HCT116 (cell line): ENCODE results near the gene CRYGA. TPM values are rescaled to one million over a fixed set of nuclear protein-coding genes. Genes with fewer than 3 reads are reported as not detected.

Source experiments
- ATAC-seq: fragments of 200-7000 bp; cut with Tn5 transposase; 2 replicates; pipeline ENCODE4 v1.9.1; 2020; ENCODE audit warnings: mild to moderate bottlenecking, moderate library complexity
- BruUV-seq: library from RNA; stranded (reverse); fragments of 400-500 nt; replicated peaks from 2 replicates; lab custom pipeline; 2021; lab: Mats Ljungman, UMichigan
- CTCF ChIA-PET: fragments of 300-600 bp; sonication (Branson Sonifier 250); formaldehyde crosslinking; loops from one replicate; lab custom pipeline; 2021; ENCODE audit warnings: antibody characterized with exemption; lab: Charles Lee
- POLR2A ChIA-PET: fragments of 300-600, 350-600 bp; sonication (Branson Sonifier 250); formaldehyde crosslinking; loops from one replicate; lab custom pipeline; 2021; ENCODE audit warnings: antibody characterized with exemption; lab: Charles Lee
- RAD21 ChIA-PET, 2 experiments: fragments of 300-600 bp; sonication (Branson Sonifier 250); formaldehyde crosslinking; loops; one replicate each; lab custom pipeline; 2023; ENCODE audit warnings: low total read pairs in 2 of 2; ENCODE audit not compliant: uncharacterized antibody in 2 of 2, unreplicated experiment in 2 of 2, low non-redundant PET in 1 of 2; lab: Charles Lee
- DNase-seq: peaks from one replicate; pipeline ENCODE4 v3.0.0-alpha.2; 2010; ENCODE audit warnings: low read depth, low spot score
- H2AFZ ChIP-seq: fragments of 200-600 bp; shearing (Covaris generic), sonication (generic); 2 replicates; pipeline ENCODE4 v1.6.1; 2017; ENCODE audit warnings: low read depth, mixed run types, mixed read lengths, antibody characterized with exemption, low read length; ENCODE audit not compliant: poor library complexity, severe bottlenecking
- H3K27ac ChIP-seq: 2 replicates; pipeline ENCODE4 v1.5.1; 2012; ENCODE audit warnings: low read depth, low read length
- H3K27me3 ChIP-seq: fragments of 200-600 bp; sonication (generic); 2 replicates; pipeline ENCODE4 v1.6.1; 2016; ENCODE audit warnings: mixed run types, low read length, mixed read lengths; ENCODE audit not compliant: insufficient read depth
- H3K36me3 ChIP-seq, 2 experiments: fragments of 200-500 bp in 1 of 2; fragments of 200-600 bp in 1 of 2; sonication (Bioruptor generic) in 1 of 2; sonication (generic) in 1 of 2; 2 replicates each; pipeline versions ENCODE4 v1.5.1 to v1.6.1; 2014 to 2016; ENCODE audit warnings: low read length in 2 of 2, inconsistent platforms in 1 of 2, mixed read lengths in 1 of 2, mixed run types in 1 of 2; ENCODE audit not compliant: insufficient read depth in 2 of 2, control insufficient read depth in 1 of 2
- H3K4me1 ChIP-seq, 2 experiments: fragments of 200-600 bp in 1 of 2; sonication (generic) in 1 of 2; 2 replicates each; pipeline versions ENCODE4 v1.5.1 to v1.6.1; 2012 to 2017; ENCODE audit warnings: low read length in 2 of 2, inconsistent platforms in 1 of 2, mild to moderate bottlenecking in 1 of 2, mixed read lengths in 1 of 2, mixed run types in 1 of 2, moderate library complexity in 1 of 2; ENCODE audit not compliant: insufficient read depth in 2 of 2, control insufficient read depth in 1 of 2
- H3K4me2 ChIP-seq: fragments of 200-600 bp; sonication (generic); 2 replicates; pipeline ENCODE4 v1.6.1; 2017; ENCODE audit warnings: mixed run types, low read length, mixed read lengths
- H3K4me3 ChIP-seq, 2 experiments: fragments of 200-600 bp in 1 of 2; sonication (generic) in 1 of 2; replicated peaks in 1 of 2; 2 replicates each; pipeline ENCODE4 v1.5.1; 2011 to 2016; ENCODE audit warnings: low read length in 2 of 2, control low read depth in 1 of 2, low read depth in 1 of 2, mild to moderate bottlenecking in 1 of 2, mixed read lengths in 1 of 2, mixed run types in 1 of 2
- H3K79me2 ChIP-seq: fragments of 200-600 bp; sonication (generic); 2 replicates; pipeline ENCODE4 v1.6.1; 2017; ENCODE audit warnings: mild to moderate bottlenecking, mixed run types, low read length, moderate library complexity, mixed read lengths; ENCODE audit not compliant: insufficient read depth
- H3K9ac ChIP-seq: fragments of 200-600 bp; sonication (generic); 2 replicates; pipeline ENCODE4 v1.6.1; 2016; ENCODE audit warnings: low read length, mixed read lengths
- H3K9me2 ChIP-seq: fragments of 200-600 bp; sonication (generic), shearing (Covaris generic); 2 replicates; pipeline ENCODE4 v1.6.1; 2017; ENCODE audit warnings: mixed run types, mild to moderate bottlenecking, moderate library complexity; ENCODE audit not compliant: insufficient read depth
- H3K9me3 ChIP-seq, 2 experiments: fragments of 200-500 bp in 1 of 2; fragments of 200-600 bp in 1 of 2; sonication (Bioruptor generic) in 1 of 2; sonication (generic) in 1 of 2; 2 replicates each; pipeline ENCODE4 v1.6.1; 2014 to 2017; ENCODE audit warnings: low read length in 2 of 2, mixed read lengths in 2 of 2, inconsistent platforms in 1 of 2, low read depth in 1 of 2, mild to moderate bottlenecking in 1 of 2, mixed run types in 1 of 2, moderate library complexity in 1 of 2; ENCODE audit not compliant: control insufficient read depth in 1 of 2, insufficient read depth in 1 of 2
- H4K20me1 ChIP-seq: fragments of 200-600 bp; sonication (generic), shearing (Covaris generic); 2 replicates; pipeline ENCODE4 v1.6.1; 2017; ENCODE audit warnings: mixed run types, mild to moderate bottlenecking, moderate library complexity; ENCODE audit not compliant: insufficient read depth
- CEBPB ChIP-seq: IDR thresholded peaks from 2 replicates; pipeline ENCODE4 v1.6.1; 2012; ENCODE audit warnings: low read depth
- EGR1 ChIP-seq: IDR thresholded peaks from 2 replicates; pipeline ENCODE4 v1.6.1; 2012; ENCODE audit warnings: low read depth
- ELF1 ChIP-seq: IDR thresholded peaks from 2 replicates; pipeline ENCODE4 v1.6.1; 2012; ENCODE audit warnings: low read depth, borderline replicate concordance
- EZH2phosphoT487 ChIP-seq: fragments of 200-600 bp; IDR thresholded peaks from 2 replicates; pipeline ENCODE4 v1.6.1; 2018; ENCODE audit warnings: antibody characterized with exemption, borderline replicate concordance
- FOSL1 ChIP-seq: IDR thresholded peaks from 2 replicates; pipeline ENCODE4 v1.6.1; 2012; ENCODE audit warnings: low read depth
- JUND ChIP-seq: IDR thresholded peaks from 2 replicates; pipeline ENCODE4 v1.6.1; 2012
- POLR2A ChIP-seq: IDR thresholded peaks from 2 replicates; pipeline ENCODE4 v1.7.0; 2011; ENCODE audit warnings: borderline replicate concordance; ENCODE audit not compliant: insufficient read depth, insufficient read length; ENCODE audit errors: extremely low read depth
- POLR2AphosphoS5 ChIP-seq: IDR thresholded peaks from 2 replicates; pipeline ENCODE4 v1.6.1; 2011; ENCODE audit warnings: mild to moderate bottlenecking, low read depth, low read length, moderate library complexity
- SIN3A ChIP-seq: IDR thresholded peaks from 2 replicates; pipeline ENCODE4 v1.6.1; 2012; ENCODE audit warnings: low read depth
- SRF ChIP-seq: IDR thresholded peaks from 2 replicates; pipeline ENCODE4 v1.6.1; 2012; ENCODE audit warnings: low read depth
- ZBTB33 ChIP-seq: IDR thresholded peaks from 2 replicates; pipeline ENCODE4 v1.6.1; 2011; ENCODE audit warnings: mild to moderate bottlenecking, low read length, moderate library complexity; ENCODE audit not compliant: insufficient replicate concordance; ENCODE audit errors: extremely low read depth
- ZFX ChIP-seq: fragments of 450-650 bp; IDR thresholded peaks from 2 replicates; pipeline ENCODE4 v1.6.1; 2017
- ZNF274 ChIP-seq: fragments of 200-500 bp; sonication (Bioruptor generic); IDR thresholded peaks from 2 replicates; pipeline ENCODE4 v1.6.1; 2014; ENCODE audit warnings: mild to moderate bottlenecking, low read depth, low read length, inconsistent platforms
- intact Hi-C: fragments of 100-400 bp; cut with micrococcal nuclease; formaldehyde crosslinking; loops from 2 replicates; pipeline ENCODE4 v1.10.0; 2022
- total RNA-seq: library from RNA; stranded (reverse); gene quantifications from one replicate; pipeline ENCODE4 v1.2.1, GENCODE V29; 2021; ENCODE audit not compliant: unreplicated experiment
- TF ChIP-seq, protein P1 (sequence below): IDR thresholded peaks from 2 replicates; pipeline ENCODE4 v1.6.1; 2012; ENCODE audit warnings: low read depth
- TF ChIP-seq, protein P2 (sequence below): IDR thresholded peaks from 2 replicates; pipeline ENCODE4 v1.6.1; 2012
- TF ChIP-seq, protein P3 (sequence below), 3 experiments: fragments of 200-600 bp in 1 of 3; sonication (generic) in 1 of 3; IDR thresholded peaks in 2 of 3; conservative IDR thresholded peaks in 1 of 3; 2 replicates each; pipeline ENCODE4 v1.5.1; 2012 to 2017; ENCODE audit warnings: low read depth in 2 of 3, low read length in 2 of 3, antibody characterized with exemption in 1 of 3, borderline replicate concordance in 1 of 3, control low read depth in 1 of 3, mild to moderate bottlenecking in 1 of 3, mixed read lengths in 1 of 3, mixed run types in 1 of 3, moderate library complexity in 1 of 3; ENCODE audit not compliant: insufficient read depth in 1 of 3

Gene CRYGA
- total RNA-seq, 1 experiment from 2014 or later = not detected

- ChIA-PET RAD21 (no interaction called here), POLR2A (no interaction called here), CTCF (no interaction called here)
- Histone ChIP-seq H3K4me3 (no peak overlapping the region), H3K79me2 (no peaks in the 10 kb centered on the region), H2AFZ (no peak overlapping the region), H3K36me3 (no peaks in the 10 kb centered on the region), H3K27me3 (no peaks in the 10 kb centered on the region), H4K20me1 (no peaks in the 10 kb centered on the region), H3K4me1 (no peaks in the 10 kb centered on the region), H3K27ac (no peak overlapping the region), H3K9ac (no peak overlapping the region), H3K4me2 (no peak overlapping the region), H3K9me2 (no peaks in the 10 kb centered on the region), H3K9me3 (no peaks in the 10 kb centered on the region)
- ATAC-seq (no peak), DNase-seq (no peak)
- intact Hi-C loops = no loop called here
- BruUV-seq = no TSS peak
- TF ChIP-seq ZNF274 (no peak), CEBPB (no peak), EGR1 (no peak), ELF1 (no peak), POLR2AphosphoS5 (no peak), EZH2phosphoT487 (no peak), ZBTB33 (no peak), SIN3A (no peak), JUND (no peak), SRF (no peak), ZFX (no peak), POLR2A (no peak), FOSL1 (no peak)
- TF ChIP-seq, protein P1, sequence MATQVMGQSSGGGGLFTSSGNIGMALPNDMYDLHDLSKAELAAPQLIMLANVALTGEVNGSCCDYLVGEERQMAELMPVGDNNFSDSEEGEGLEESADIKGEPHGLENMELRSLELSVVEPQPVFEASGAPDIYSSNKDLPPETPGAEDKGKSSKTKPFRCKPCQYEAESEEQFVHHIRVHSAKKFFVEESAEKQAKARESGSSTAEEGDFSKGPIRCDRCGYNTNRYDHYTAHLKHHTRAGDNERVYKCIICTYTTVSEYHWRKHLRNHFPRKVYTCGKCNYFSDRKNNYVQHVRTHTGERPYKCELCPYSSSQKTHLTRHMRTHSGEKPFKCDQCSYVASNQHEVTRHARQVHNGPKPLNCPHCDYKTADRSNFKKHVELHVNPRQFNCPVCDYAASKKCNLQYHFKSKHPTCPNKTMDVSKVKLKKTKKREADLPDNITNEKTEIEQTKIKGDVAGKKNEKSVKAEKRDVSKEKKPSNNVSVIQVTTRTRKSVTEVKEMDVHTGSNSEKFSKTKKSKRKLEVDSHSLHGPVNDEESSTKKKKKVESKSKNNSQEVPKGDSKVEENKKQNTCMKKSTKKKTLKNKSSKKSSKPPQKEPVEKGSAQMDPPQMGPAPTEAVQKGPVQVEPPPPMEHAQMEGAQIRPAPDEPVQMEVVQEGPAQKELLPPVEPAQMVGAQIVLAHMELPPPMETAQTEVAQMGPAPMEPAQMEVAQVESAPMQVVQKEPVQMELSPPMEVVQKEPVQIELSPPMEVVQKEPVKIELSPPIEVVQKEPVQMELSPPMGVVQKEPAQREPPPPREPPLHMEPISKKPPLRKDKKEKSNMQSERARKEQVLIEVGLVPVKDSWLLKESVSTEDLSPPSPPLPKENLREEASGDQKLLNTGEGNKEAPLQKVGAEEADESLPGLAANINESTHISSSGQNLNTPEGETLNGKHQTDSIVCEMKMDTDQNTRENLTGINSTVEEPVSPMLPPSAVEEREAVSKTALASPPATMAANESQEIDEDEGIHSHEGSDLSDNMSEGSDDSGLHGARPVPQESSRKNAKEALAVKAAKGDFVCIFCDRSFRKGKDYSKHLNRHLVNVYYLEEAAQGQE = no peak
- TF ChIP-seq, protein P2, sequence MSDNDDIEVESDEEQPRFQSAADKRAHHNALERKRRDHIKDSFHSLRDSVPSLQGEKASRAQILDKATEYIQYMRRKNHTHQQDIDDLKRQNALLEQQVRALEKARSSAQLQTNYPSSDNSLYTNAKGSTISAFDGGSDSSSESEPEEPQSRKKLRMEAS = no peak
- TF ChIP-seq, protein P3, sequence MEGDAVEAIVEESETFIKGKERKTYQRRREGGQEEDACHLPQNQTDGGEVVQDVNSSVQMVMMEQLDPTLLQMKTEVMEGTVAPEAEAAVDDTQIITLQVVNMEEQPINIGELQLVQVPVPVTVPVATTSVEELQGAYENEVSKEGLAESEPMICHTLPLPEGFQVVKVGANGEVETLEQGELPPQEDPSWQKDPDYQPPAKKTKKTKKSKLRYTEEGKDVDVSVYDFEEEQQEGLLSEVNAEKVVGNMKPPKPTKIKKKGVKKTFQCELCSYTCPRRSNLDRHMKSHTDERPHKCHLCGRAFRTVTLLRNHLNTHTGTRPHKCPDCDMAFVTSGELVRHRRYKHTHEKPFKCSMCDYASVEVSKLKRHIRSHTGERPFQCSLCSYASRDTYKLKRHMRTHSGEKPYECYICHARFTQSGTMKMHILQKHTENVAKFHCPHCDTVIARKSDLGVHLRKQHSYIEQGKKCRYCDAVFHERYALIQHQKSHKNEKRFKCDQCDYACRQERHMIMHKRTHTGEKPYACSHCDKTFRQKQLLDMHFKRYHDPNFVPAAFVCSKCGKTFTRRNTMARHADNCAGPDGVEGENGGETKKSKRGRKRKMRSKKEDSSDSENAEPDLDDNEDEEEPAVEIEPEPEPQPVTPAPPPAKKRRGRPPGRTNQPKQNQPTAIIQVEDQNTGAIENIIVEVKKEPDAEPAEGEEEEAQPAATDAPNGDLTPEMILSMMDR (IDR thresholded peaks at IDR 0.05 in 2 of 3, conservative IDR thresholded peaks at IDR 0.05 in 1 of 3; ENCODE audit: borderline replicate concordance in 1 of 3, insufficient read depth in 1 of 3, low read depth in 2 of 3, low read length in 2 of 3) = no peak
These were observed 12.4 kb downstream of the CRYGA start for GRCh38 chr2:208150956-208151355.
